GM15510 (cell line): ENCODE data around the gene P2RY1.

Experiments used
- POLR2A ChIP-seq: IDR thresholded peaks from 3 replicates; pipeline ENCODE4 v1.6.1; 2011; ENCODE audit warnings: borderline replicate concordance; ENCODE audit not compliant: insufficient read length; ENCODE audit errors: extremely low read depth

P2RY1 gene

DNA sequence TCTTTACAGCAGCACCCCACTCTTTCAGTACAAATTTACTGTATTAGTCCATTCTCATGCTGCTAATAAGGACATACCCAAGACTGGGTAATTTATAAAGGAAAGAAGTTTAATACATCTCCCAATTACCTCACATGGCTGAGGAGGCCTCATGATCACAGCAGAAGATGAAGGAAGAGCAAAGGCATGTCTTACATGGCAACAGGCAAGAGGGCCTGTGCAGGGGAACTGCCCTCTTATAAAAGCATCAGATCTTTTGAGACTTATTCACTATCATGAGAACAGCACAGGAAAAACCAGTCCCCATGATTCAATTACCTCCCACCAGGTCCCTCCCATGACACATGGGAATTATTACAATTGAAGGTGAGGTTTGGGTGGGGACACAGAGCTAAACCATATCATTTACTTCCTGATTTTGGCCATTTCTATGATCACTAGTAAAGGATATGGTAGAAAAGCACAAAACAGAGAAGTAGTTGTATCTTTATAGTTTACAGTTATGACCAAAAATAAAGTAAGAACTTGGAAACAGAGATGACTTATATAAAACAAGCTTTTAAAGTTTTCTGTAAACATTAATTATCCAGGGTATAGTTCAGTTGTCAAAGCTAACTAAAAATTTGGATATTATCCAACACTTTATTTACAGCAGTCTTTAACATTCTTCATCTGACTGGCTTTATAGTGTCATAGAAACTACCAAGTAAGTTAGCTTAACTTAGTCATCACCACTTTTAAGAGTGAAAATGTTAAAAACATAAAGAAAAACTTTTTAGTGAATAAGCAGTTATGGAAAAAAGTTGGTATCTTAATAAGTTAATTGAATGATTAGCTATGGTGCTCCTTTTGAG lies 40.2 kb downstream of the P2RY1 start:
- no peak for TF ChIP-seq POLR2A

DNA sequence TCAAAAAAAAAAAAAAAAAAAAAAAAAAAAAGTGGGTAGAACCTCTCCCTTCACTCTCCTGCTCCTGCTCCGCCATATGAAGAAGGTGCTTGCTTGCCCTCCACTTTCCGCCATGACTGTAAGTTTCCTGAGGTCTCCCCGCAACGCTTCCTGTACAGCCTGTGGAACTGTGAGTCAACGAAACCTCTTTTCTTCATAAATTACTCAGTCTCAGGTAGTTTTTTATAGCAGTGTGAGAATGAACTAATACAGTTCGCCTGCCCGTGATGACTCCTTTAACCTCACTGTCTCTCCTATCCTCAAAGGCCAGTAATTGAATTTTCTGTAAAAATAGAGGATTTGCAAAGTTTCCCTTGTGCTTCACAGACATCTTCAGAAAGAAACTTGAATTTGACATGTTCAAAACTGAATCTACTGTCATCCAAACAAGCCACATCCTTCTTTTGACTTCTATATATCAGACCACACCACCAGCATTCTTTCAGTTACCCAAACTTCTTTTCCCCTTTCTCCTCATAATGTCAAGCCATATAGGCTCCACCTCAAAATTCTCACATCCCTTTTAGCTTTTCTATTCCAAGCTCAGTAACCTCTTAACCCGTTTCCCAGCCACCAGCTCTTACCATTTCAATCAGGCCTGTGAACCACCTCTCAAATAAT lies 44.3 kb downstream of the P2RY1 start:
- no peak for TF ChIP-seq POLR2A

GRCh38 chr3:152879790-152880174 lies 44.9 kb downstream of the P2RY1 start:
- TF ChIP-seq POLR2A, result no peak

- TF ChIP-seq POLR2A, result no peak
These were observed 50.1 kb downstream of the P2RY1 start for GRCh38 chr3:152885076-152885475.
